Measurements from ENCODE around the gene MYCBPAP. TPM values are rescaled to one million over a fixed set of nuclear protein-coding genes. Genes with fewer than 3 reads are reported as not detected.

The MYCBPAP gene
- total and polyA plus RNA-seq, 2 experiments from 2014 or later, result 0.32 to 1.4 TPM

- Histone ChIP-seq H4K20me1 (ENCODE audit: insufficient read depth) (no peaks in the 10 kb centered on the region), H3K4me1 (ENCODE audit: insufficient read depth) (no peaks in the 10 kb centered on the region), H3K36me3 (ENCODE audit: low read depth) (no peaks in the 10 kb centered on the region), H3K9me2 (ENCODE audit: insufficient read depth) (no peaks in the 10 kb centered on the region), H3K9ac (no peak overlapping the region), H3K4me3 (no peak overlapping the region), H3F3A (ENCODE audit: insufficient read depth) (no peaks in the 10 kb centered on the region), H2AFZ (no peak overlapping the region), H3K27ac (no peak overlapping the region), H3K9me3 (ENCODE audit: low read depth) (no peaks in the 10 kb centered on the region), H3K27me3 (replicated peaks; ENCODE audit: insufficient read depth) (no peaks in the 10 kb centered on the region), H3K79me2 (ENCODE audit: insufficient read depth) (no peaks in the 10 kb centered on the region), H3K4me2 (ENCODE audit: unreplicated experiment) (no peak overlapping the region)
- 82 to 85% methylated on average over 12 of the region's 12 CpGs for WGBS, 2 experiments (ENCODE audit: low coverage in 1 of 2, low lambda C conversion rate in 2 of 2, missing lambda C conversion rate in 2 of 2)
- in situ Hi-C loops (cut with MboI), result no loop called here
- no peak for DNase-seq
- TF ChIP-seq EZH2phosphoT487 (IDR thresholded peaks at IDR 0.05; ENCODE audit: insufficient read depth, low read depth), result no peak
Measured at GRCh38 chr17:50573866-50574611, 65.8 kb downstream of the MYCBPAP start.

GRCh38 chr17:50575581-50576210 is 67.5 kb downstream of the MYCBPAP start:
- H3K4me2 ChIP-seq (ENCODE audit: unreplicated experiment), result no peak overlapping the region
- no peaks in the 10 kb centered on the region for H3K36me3 ChIP-seq (ENCODE audit: low read depth)
- DNase-seq, result no peak
- no peaks in the 10 kb centered on the region for H3K9me3 ChIP-seq (ENCODE audit: low read depth)
- no peaks in the 10 kb centered on the region for H3F3A ChIP-seq (ENCODE audit: insufficient read depth)
- H3K4me3 ChIP-seq, result no peak overlapping the region
- H4K20me1 ChIP-seq (ENCODE audit: insufficient read depth), result no peaks in the 10 kb centered on the region
- H3K9ac ChIP-seq, result no peak overlapping the region
- H3K4me1 ChIP-seq (ENCODE audit: insufficient read depth), result no peaks in the 10 kb centered on the region
- in situ Hi-C loops (cut with MboI), result loop anchor here (25.0 kb wide), 1 partner anchor 88 kb away; the partner anchor contains the start of gene RSAD1
- H3K27me3 ChIP-seq (replicated peaks; ENCODE audit: insufficient read depth), result no peaks in the 10 kb centered on the region
- no peak overlapping the region for H3K27ac ChIP-seq
- no peak overlapping the region for H2AFZ ChIP-seq
- no peaks in the 10 kb centered on the region for H3K9me2 ChIP-seq (ENCODE audit: insufficient read depth)
- TF ChIP-seq EZH2phosphoT487 (IDR thresholded peaks at IDR 0.05; ENCODE audit: insufficient read depth, low read depth) (no peak), EZH2 (IDR thresholded peaks at IDR 0.05; ENCODE audit: insufficient read depth, poor library complexity, severe bottlenecking) (no peak)
- no peaks in the 10 kb centered on the region for H3K79me2 ChIP-seq (ENCODE audit: insufficient read depth)
- 90% methylated on average over 31 of the region's 33 CpGs for WGBS, 2 experiments (ENCODE audit: low coverage in 1 of 2, low lambda C conversion rate in 2 of 2, missing lambda C conversion rate in 2 of 2)

- Histone ChIP-seq H3K9me2 (ENCODE audit: insufficient read depth) (no peaks in the 10 kb centered on the region), H3K27ac (no peak overlapping the region), H3K4me1 (ENCODE audit: insufficient read depth) (no peaks in the 10 kb centered on the region), H3K79me2 (ENCODE audit: insufficient read depth) (no peaks in the 10 kb centered on the region), H3K4me2 (ENCODE audit: unreplicated experiment) (no peak overlapping the region), H3K4me3 (no peak overlapping the region), H3K9me3 (ENCODE audit: low read depth) (no peaks in the 10 kb centered on the region), H2AFZ (no peak overlapping the region), H3K27me3 (replicated peaks; ENCODE audit: insufficient read depth) (no peaks in the 10 kb centered on the region), H3K9ac (no peak overlapping the region), H3K36me3 (ENCODE audit: low read depth) (no peaks in the 10 kb centered on the region), H3F3A (ENCODE audit: insufficient read depth) (no peaks in the 10 kb centered on the region), H4K20me1 (ENCODE audit: insufficient read depth) (no peaks in the 10 kb centered on the region)
- 92 to 94% methylated on average over 13 of the region's 13 CpGs for WGBS, 2 experiments (ENCODE audit: low coverage in 1 of 2, low lambda C conversion rate in 2 of 2, missing lambda C conversion rate in 2 of 2)
- in situ Hi-C loops (cut with MboI), result loop anchor here (25.0 kb wide), 1 partner anchor 90 kb away; the partner anchor contains the start of gene RSAD1
- TF ChIP-seq EZH2phosphoT487 (IDR thresholded peaks at IDR 0.05; ENCODE audit: insufficient read depth, low read depth), result no peak
- DNase-seq, result no peak
Measured at GRCh38 chr17:50576864-50577263, 68.6 kb downstream of the MYCBPAP start.

GRCh38 chr17:50577451-50577954 is 69.3 kb downstream of the MYCBPAP start:
- Histone ChIP-seq H3K9me3 (ENCODE audit: low read depth) (no peaks in the 10 kb centered on the region), H3K27me3 (replicated peaks; ENCODE audit: insufficient read depth) (no peaks in the 10 kb centered on the region), H2AFZ (no peak overlapping the region), H3K9me2 (ENCODE audit: insufficient read depth) (no peaks in the 10 kb centered on the region), H3K79me2 (ENCODE audit: insufficient read depth) (no peaks in the 10 kb centered on the region), H3K4me2 (ENCODE audit: unreplicated experiment) (no peak overlapping the region), H3K4me3 (no peak overlapping the region), H3K4me1 (ENCODE audit: insufficient read depth) (no peaks in the 10 kb centered on the region), H3F3A (ENCODE audit: insufficient read depth) (no peaks in the 10 kb centered on the region), H3K9ac (no peak overlapping the region), H4K20me1 (ENCODE audit: insufficient read depth) (no peaks in the 10 kb centered on the region), H3K27ac (no peak overlapping the region), H3K36me3 (ENCODE audit: low read depth) (no peaks in the 10 kb centered on the region)
- TF ChIP-seq EZH2phosphoT487 (IDR thresholded peaks at IDR 0.05; ENCODE audit: insufficient read depth, low read depth), result no peak
- TF ChIP-seq EZH2 (IDR thresholded peaks at IDR 0.05; ENCODE audit: insufficient read depth, poor library complexity, severe bottlenecking), result no peak
- in situ Hi-C loops (cut with MboI), result loop anchor here (25.0 kb wide), 1 partner anchor 90 kb away; the partner anchor contains the start of gene RSAD1
- no peak for DNase-seq
- 77 to 78% methylated on average over 13 of the region's 13 CpGs for WGBS, 2 experiments (ENCODE audit: low coverage in 1 of 2, low lambda C conversion rate in 2 of 2, missing lambda C conversion rate in 2 of 2)
